Measurements from ENCODE around the gene AGAP1.

- peak; percentile 88 for TF ChIP-seq MAX (IDR thresholded peaks at IDR 0.05)
- peak; percentile 41 for TF ChIP-seq ATF3 (IDR thresholded peaks at IDR 0.05)
- peak in 1 of 2 donors; percentile 68 for TF ChIP-seq RAD21 (IDR thresholded peaks at IDR 0.05)
- TF ChIP-seq CTCF (IDR thresholded peaks at IDR 0.05; ENCODE audit: low read depth, low read length, missing input control): peak; percentile 29
- peak; percentile 46 to 75 for TF ChIP-seq RXRA (IDR thresholded peaks at IDR 0.05)
- peak; percentile 98 to 99 for TF ChIP-seq HNF4A (conservative IDR thresholded peaks at IDR 0.05)
- peak; percentile 81 to 94 for TF ChIP-seq JUND (IDR thresholded peaks at IDR 0.05)
- TF ChIP-seq TAF1 (conservative IDR thresholded peaks at IDR 0.05): no peak
- peak; percentile 71 for TF ChIP-seq YY1 (IDR thresholded peaks at IDR 0.05)
- peak; percentile 83 for TF ChIP-seq ZBTB33 (IDR thresholded peaks at IDR 0.05)
- peak in 1 of 2 donors; percentile 33 for TF ChIP-seq EGR1 (IDR thresholded peaks at IDR 0.05; ENCODE audit: low read depth in 2 of 2)
- no peak for TF ChIP-seq NR2F2 (IDR thresholded peaks at IDR 0.05)
- no peak for TF ChIP-seq REST (IDR thresholded peaks at IDR 0.05)
- no peak for TF ChIP-seq GABPA (IDR thresholded peaks at IDR 0.05 in 1 of 2, conservative IDR thresholded peaks at IDR 0.05 in 1 of 2)
These were observed 21.0 kb downstream of the AGAP1 start for GRCh38 chr2:235514627-235515363.

Measured in liver (tissue), 3 donors.